ENCODE results near the gene PPP4R4.

Gene PPP4R4

GRCh38 chr14:94162466-94162865 lies 11.7 kb upstream of the PPP4R4 start:
- Histone ChIP-seq H3K9ac (ENCODE audit: low read depth in 1 of 2, low read length in 2 of 2) (no peak overlapping the region), H3K36me3 (ENCODE audit: control insufficient read depth in 2 of 2, insufficient read depth in 2 of 2, low read length in 2 of 2) (no peaks in the 10 kb centered on the region), H3K4me1 (ENCODE audit: control insufficient read depth in 2 of 2, insufficient read depth in 2 of 2, low read length in 2 of 2) (no peaks in the 10 kb centered on the region), H3K9me3 (ENCODE audit: control insufficient read depth in 2 of 2, low read length in 2 of 2) (no peaks in the 10 kb centered on the region), H3K27me3 (ENCODE audit: control insufficient read depth in 2 of 2, insufficient read depth in 2 of 2, low read length in 2 of 2) (peaks cover 0 to 2% of the 10 kb centered on the region in 2 donors), H3K4me3 (ENCODE audit: low read length in 2 of 2) (no peak overlapping the region), H3K27ac (ENCODE audit: low read depth in 2 of 2, low read length in 2 of 2) (no peak overlapping the region)

DNA sequence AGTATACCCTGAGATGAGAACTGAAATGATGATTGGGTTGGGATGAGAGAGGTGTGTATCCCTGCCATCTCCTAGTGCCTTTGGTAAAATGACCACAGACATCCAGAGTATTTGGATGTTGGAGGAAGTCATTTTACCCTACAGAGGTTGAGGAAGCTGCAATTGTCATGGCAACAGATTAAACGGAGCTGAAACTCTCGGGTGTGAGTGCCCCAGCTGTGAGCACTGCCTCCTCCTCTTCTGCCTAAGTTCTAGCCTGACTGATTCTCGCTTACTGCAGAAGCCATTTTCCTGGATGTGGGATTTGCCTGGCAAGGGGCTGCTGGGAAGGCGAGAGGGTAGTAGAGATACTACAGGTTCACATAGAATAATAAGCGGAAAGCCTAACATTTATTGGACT lies 10.3 kb upstream of the PPP4R4 start:
- no peak overlapping the region for H3K9ac ChIP-seq (ENCODE audit: low read depth in 1 of 2, low read length in 2 of 2)

DNA sequence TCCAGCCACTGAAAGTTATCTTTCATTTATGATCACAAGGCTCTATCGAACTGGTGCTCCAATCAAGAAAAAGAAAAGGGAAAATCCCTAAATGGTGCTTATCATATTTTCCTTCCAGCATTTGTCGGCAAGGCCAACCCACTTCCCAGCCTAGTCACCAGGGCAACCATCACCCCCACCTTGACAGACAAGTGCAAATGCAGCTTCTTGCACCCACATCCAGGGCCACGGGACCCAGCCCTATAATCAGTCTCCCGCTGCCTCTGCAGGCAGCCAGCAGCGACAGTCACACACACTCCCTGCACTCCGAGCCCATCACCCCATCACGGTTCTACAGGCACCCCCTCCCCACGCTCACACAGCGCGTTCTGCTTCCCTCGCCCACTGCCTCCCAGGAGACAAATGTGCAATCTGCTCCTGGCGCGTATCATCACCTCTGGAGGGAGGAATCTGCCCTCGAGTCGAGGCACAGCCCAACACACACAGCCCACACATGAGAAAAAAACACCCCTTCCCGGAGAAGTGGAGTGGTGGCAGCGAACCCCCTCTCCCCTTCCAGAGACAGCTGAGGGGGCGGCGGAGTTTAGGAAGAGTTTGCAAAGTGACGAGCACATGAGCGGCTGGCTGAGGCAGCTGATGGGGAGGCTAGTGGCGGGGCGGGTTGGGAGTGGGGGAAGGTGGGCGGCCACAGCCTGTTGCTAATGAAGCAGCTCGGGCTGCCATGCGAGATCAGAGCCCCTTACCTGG lies 9.3 kb upstream of the PPP4R4 start:
- H3K4me3 ChIP-seq (ENCODE audit: low read length in 2 of 2), result no peak overlapping the region

More for the DNA sequence above, 10.3 kb upstream of the PPP4R4 start:
- H3K4me1 ChIP-seq (ENCODE audit: control insufficient read depth in 2 of 2, insufficient read depth in 2 of 2, low read length in 2 of 2), result no peaks in the 10 kb centered on the region
- no peak overlapping the region for H3K4me3 ChIP-seq (ENCODE audit: low read length in 2 of 2)
- no peak overlapping the region for H3K27ac ChIP-seq (ENCODE audit: low read depth in 2 of 2, low read length in 2 of 2)
- no peaks in the 10 kb centered on the region for H3K36me3 ChIP-seq (ENCODE audit: control insufficient read depth in 2 of 2, insufficient read depth in 2 of 2, low read length in 2 of 2)
- peaks cover 0 to 3% of the 10 kb centered on the region in 2 donors for H3K27me3 ChIP-seq (ENCODE audit: control insufficient read depth in 2 of 2, insufficient read depth in 2 of 2, low read length in 2 of 2)
- H3K9me3 ChIP-seq (ENCODE audit: control insufficient read depth in 2 of 2, low read length in 2 of 2), result no peaks in the 10 kb centered on the region

DNA sequence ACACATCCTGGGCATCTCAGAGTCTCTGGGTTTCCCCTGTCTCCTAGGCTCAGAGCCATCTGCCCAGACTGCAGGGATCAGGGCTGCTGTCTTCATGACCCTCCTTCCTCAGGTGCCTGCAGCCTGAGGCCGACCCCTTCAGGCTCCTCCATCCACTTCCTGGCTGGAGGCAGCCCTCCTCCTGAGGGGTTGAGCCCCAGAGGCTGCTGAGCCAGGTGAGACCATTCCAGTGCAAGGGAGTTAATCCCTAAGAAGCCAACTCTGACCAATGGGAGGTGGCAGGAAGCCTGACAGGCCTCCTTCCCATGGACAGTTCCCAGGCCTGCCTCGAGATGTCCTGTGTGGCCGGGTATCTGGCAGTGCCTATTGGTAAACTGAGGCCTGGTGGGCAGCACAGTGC lies 8.4 kb upstream of the PPP4R4 start:
- H3K9me3 ChIP-seq (ENCODE audit: control insufficient read depth in 2 of 2, low read length in 2 of 2), result no peaks in the 10 kb centered on the region
- H3K4me1 ChIP-seq (ENCODE audit: control insufficient read depth in 2 of 2, insufficient read depth in 2 of 2, low read length in 2 of 2), result no peaks in the 10 kb centered on the region
- no peaks in the 10 kb centered on the region for H3K36me3 ChIP-seq (ENCODE audit: control insufficient read depth in 2 of 2, insufficient read depth in 2 of 2, low read length in 2 of 2)
- no peak overlapping the region for H3K9ac ChIP-seq (ENCODE audit: low read depth in 1 of 2, low read length in 2 of 2)
- peaks cover 0 to 3% of the 10 kb centered on the region in 2 donors for H3K27me3 ChIP-seq (ENCODE audit: control insufficient read depth in 2 of 2, insufficient read depth in 2 of 2, low read length in 2 of 2)
- no peak overlapping the region for H3K4me3 ChIP-seq (ENCODE audit: low read length in 2 of 2)
- no peak overlapping the region for H3K27ac ChIP-seq (ENCODE audit: low read depth in 2 of 2, low read length in 2 of 2)

More for the DNA sequence above, 9.3 kb upstream of the PPP4R4 start:
- Histone ChIP-seq H3K27me3 (ENCODE audit: control insufficient read depth in 2 of 2, insufficient read depth in 2 of 2, low read length in 2 of 2) (peaks cover 0 to 3% of the 10 kb centered on the region in 2 donors), H3K9ac (ENCODE audit: low read depth in 1 of 2, low read length in 2 of 2) (no peak overlapping the region), H3K4me1 (ENCODE audit: control insufficient read depth in 2 of 2, insufficient read depth in 2 of 2, low read length in 2 of 2) (no peaks in the 10 kb centered on the region), H3K36me3 (ENCODE audit: control insufficient read depth in 2 of 2, insufficient read depth in 2 of 2, low read length in 2 of 2) (no peaks in the 10 kb centered on the region), H3K9me3 (ENCODE audit: control insufficient read depth in 2 of 2, low read length in 2 of 2) (no peaks in the 10 kb centered on the region), H3K27ac (ENCODE audit: low read depth in 2 of 2, low read length in 2 of 2) (no peak overlapping the region)

- peaks cover 0 to 2% of the 10 kb centered on the region in 2 donors for H3K4me1 ChIP-seq (ENCODE audit: control insufficient read depth in 2 of 2, insufficient read depth in 2 of 2, low read length in 2 of 2)
- H3K9ac ChIP-seq (ENCODE audit: low read depth in 1 of 2, low read length in 2 of 2), result no peak overlapping the region
- no peak overlapping the region for H3K4me3 ChIP-seq (ENCODE audit: low read length in 2 of 2)
- H3K36me3 ChIP-seq (ENCODE audit: control insufficient read depth in 2 of 2, insufficient read depth in 2 of 2, low read length in 2 of 2), result no peaks in the 10 kb centered on the region
- no peak overlapping the region for H3K27ac ChIP-seq (ENCODE audit: low read depth in 2 of 2, low read length in 2 of 2)
- no peaks in the 10 kb centered on the region for H3K9me3 ChIP-seq (ENCODE audit: control insufficient read depth in 2 of 2, low read length in 2 of 2)
- H3K27me3 ChIP-seq (ENCODE audit: control insufficient read depth in 2 of 2, insufficient read depth in 2 of 2, low read length in 2 of 2), result peaks cover 15 to 16% of the 10 kb centered on the region in 2 donors
These were observed 4.0 kb upstream of the PPP4R4 start for GRCh38 chr14:94170136-94170535.

DNA sequence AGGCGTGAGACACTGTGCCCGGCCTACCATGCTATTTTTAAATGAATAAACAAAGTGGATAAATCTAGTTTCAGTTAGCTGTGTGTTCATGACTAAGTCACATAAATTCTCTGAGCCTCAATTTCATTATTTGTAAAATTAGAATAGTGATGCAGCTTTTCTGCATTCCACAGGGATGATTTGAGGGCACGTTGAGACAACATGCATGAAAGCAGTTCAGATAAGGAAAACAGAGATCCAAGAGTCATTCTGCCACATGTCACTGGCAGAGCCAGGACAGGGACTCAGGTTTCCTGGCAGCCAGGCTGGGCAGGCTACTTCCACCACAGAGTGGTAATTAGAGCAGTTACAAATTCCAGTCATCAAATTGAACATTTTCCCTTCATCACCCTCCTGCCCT lies 2.9 kb upstream of the PPP4R4 start:
- no peaks in the 10 kb centered on the region for H3K9me3 ChIP-seq (ENCODE audit: control insufficient read depth in 2 of 2, low read length in 2 of 2)
- peaks cover 25 to 26% of the 10 kb centered on the region in 2 donors for H3K27me3 ChIP-seq (ENCODE audit: control insufficient read depth in 2 of 2, insufficient read depth in 2 of 2, low read length in 2 of 2)
- H3K36me3 ChIP-seq (ENCODE audit: control insufficient read depth in 2 of 2, insufficient read depth in 2 of 2, low read length in 2 of 2), result no peaks in the 10 kb centered on the region
- peaks cover 0 to 2% of the 10 kb centered on the region in 2 donors for H3K4me1 ChIP-seq (ENCODE audit: control insufficient read depth in 2 of 2, insufficient read depth in 2 of 2, low read length in 2 of 2)
- H3K9ac ChIP-seq (ENCODE audit: low read depth in 1 of 2, low read length in 2 of 2), result no peak overlapping the region
- H3K27ac ChIP-seq (ENCODE audit: low read depth in 2 of 2, low read length in 2 of 2), result no peak overlapping the region
- no peak overlapping the region for H3K4me3 ChIP-seq (ENCODE audit: low read length in 2 of 2)

DNA sequence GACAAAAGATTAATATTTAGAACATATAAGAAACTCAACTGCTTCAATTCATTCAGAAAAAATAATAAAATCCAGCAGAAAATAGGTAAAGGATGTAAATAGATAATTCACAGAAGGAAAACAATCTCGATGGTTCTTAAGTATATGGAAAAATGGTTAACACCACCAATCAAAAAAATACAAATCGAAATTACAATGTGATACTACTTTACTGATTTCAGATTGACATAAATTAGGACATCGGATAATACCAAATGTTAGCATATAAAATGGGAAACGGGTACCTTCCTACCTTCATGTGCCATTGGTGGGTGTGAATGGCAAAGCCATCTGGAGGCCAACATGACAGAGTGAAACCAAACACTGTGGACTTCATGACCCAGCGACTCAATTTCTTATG lies 1.6 kb upstream of the PPP4R4 start:
- Histone ChIP-seq H3K9ac (ENCODE audit: low read depth in 1 of 2, low read length in 2 of 2) (no peak overlapping the region), H3K27me3 (ENCODE audit: control insufficient read depth in 2 of 2, insufficient read depth in 2 of 2, low read length in 2 of 2) (peaks cover 33 to 38% of the 10 kb centered on the region in 2 donors), H3K4me1 (ENCODE audit: control insufficient read depth in 2 of 2, insufficient read depth in 2 of 2, low read length in 2 of 2) (peaks cover 0 to 2% of the 10 kb centered on the region in 2 donors), H3K36me3 (ENCODE audit: control insufficient read depth in 2 of 2, insufficient read depth in 2 of 2, low read length in 2 of 2) (no peaks in the 10 kb centered on the region), H3K9me3 (ENCODE audit: control insufficient read depth in 2 of 2, low read length in 2 of 2) (no peaks in the 10 kb centered on the region), H3K27ac (ENCODE audit: low read depth in 2 of 2, low read length in 2 of 2) (no peak overlapping the region), H3K4me3 (ENCODE audit: low read length in 2 of 2) (no peak overlapping the region)

- H3K27me3 ChIP-seq (ENCODE audit: control insufficient read depth in 2 of 2, insufficient read depth in 2 of 2, low read length in 2 of 2), result peaks cover 30 to 41% of the 10 kb centered on the region in 2 donors
- peak overlapping the region; percentile 47 to 54 for H3K9ac ChIP-seq (ENCODE audit: low read depth in 1 of 2, low read length in 2 of 2)
- no peaks in the 10 kb centered on the region for H3K9me3 ChIP-seq (ENCODE audit: control insufficient read depth in 2 of 2, low read length in 2 of 2)
- peak overlapping the region; percentile 57 to 65 for H3K4me3 ChIP-seq (ENCODE audit: low read length in 2 of 2)
- H3K36me3 ChIP-seq (ENCODE audit: control insufficient read depth in 2 of 2, insufficient read depth in 2 of 2, low read length in 2 of 2), result no peaks in the 10 kb centered on the region
- H3K27ac ChIP-seq (ENCODE audit: low read depth in 2 of 2, low read length in 2 of 2), result no peak overlapping the region
- peaks cover 0 to 2% of the 10 kb centered on the region in 2 donors for H3K4me1 ChIP-seq (ENCODE audit: control insufficient read depth in 2 of 2, insufficient read depth in 2 of 2, low read length in 2 of 2)
These were observed 644 bp upstream of the PPP4R4 start for GRCh38 chr14:94173471-94173884.

DNA sequence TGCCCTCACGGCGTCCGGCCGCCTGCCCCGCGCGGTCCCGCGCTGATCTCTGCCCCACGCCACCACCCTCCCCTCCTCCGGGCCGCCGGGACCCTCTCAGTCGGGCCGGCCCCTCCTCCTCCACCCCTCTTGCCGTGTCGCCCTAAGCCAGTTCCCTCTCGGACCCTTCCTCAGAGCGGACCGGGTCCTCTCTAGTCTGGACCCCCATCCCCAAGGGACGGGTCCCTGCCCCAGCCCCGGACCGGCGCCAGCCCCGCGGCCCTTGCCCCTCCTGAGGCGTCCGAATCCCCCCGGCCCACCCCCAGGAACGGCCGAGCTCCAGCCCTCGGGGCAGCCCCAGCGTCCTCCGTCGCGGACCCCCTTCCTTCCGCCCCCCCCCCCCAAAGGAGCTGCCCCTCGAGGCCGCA lies 485 bp downstream of the PPP4R4 start:
- Histone ChIP-seq H3K9me3 (ENCODE audit: control insufficient read depth in 2 of 2, low read length in 2 of 2) (no peaks in the 10 kb centered on the region), H3K36me3 (ENCODE audit: control insufficient read depth in 2 of 2, insufficient read depth in 2 of 2, low read length in 2 of 2) (no peaks in the 10 kb centered on the region), H3K9ac (ENCODE audit: low read depth in 1 of 2, low read length in 2 of 2) (peak overlapping the region in 1 of 2 donors; percentile 12), H3K27ac (ENCODE audit: low read depth in 2 of 2, low read length in 2 of 2) (no peak overlapping the region), H3K4me1 (ENCODE audit: control insufficient read depth in 2 of 2, insufficient read depth in 2 of 2, low read length in 2 of 2) (peaks cover 0 to 2% of the 10 kb centered on the region in 2 donors), H3K4me3 (ENCODE audit: low read length in 2 of 2) (peak overlapping the region; percentile 43 to 56), H3K27me3 (ENCODE audit: control insufficient read depth in 2 of 2, insufficient read depth in 2 of 2, low read length in 2 of 2) (peaks cover 36 to 46% of the 10 kb centered on the region in 2 donors)

DNA sequence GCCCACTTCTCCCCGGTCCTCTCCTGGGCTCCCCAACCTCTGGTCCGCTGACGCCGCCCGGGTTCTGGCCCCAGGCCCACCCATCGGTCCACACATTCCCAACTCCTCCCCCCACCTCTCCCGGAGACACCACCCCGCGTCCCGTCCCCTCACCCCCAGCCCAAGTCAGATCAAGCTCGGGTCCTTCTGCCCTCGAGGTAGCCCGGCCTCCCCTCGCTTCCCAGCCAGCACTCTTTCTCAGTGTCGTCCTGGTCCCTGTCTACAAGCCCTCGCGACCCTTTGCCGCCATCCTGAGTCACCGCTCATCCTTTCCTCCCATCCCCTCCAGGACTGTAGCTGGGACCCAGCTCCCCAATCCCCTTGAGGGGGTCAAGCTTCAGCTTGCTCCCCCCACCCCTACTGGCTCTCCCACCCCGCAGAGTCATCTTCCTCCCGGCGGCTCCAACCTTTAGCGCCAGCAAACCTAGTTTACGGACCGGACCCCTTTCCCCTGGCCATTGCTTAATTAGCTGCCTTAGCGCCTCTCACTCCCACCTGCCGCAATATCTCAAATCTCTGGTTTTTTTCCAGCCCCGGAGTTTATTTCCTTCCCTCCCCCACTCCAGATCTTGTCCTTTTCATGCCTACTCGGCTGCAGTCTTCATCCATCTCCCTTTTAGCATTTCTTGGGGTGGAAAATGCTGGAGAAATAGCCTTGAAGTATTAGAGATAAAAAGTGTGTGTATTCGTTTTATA lies 1.1 kb downstream of the PPP4R4 start:
- no peaks in the 10 kb centered on the region for H3K36me3 ChIP-seq (ENCODE audit: control insufficient read depth in 2 of 2, insufficient read depth in 2 of 2, low read length in 2 of 2)
- H3K27ac ChIP-seq (ENCODE audit: low read depth in 2 of 2, low read length in 2 of 2), result no peak overlapping the region
- no peaks in the 10 kb centered on the region for H3K9me3 ChIP-seq (ENCODE audit: control insufficient read depth in 2 of 2, low read length in 2 of 2)
- H3K27me3 ChIP-seq (ENCODE audit: control insufficient read depth in 2 of 2, insufficient read depth in 2 of 2, low read length in 2 of 2), result peaks cover 36 to 46% of the 10 kb centered on the region in 2 donors
- H3K9ac ChIP-seq (ENCODE audit: low read depth in 1 of 2, low read length in 2 of 2), result no peak overlapping the region
- peaks cover 0 to 2% of the 10 kb centered on the region in 2 donors for H3K4me1 ChIP-seq (ENCODE audit: control insufficient read depth in 2 of 2, insufficient read depth in 2 of 2, low read length in 2 of 2)
- H3K4me3 ChIP-seq (ENCODE audit: low read length in 2 of 2), result peak overlapping the region in 1 of 2 donors; percentile 15

All from mucosa of rectum (tissue), 2 donors.